GM13977 (cell line): ENCODE data around the gene PLXNA4.

Experiments
- DNase-seq: peaks from one replicate; pipeline ENCODE4 v3.0.0; 2012; ENCODE audit warnings: low spot score
- in situ Hi-C: fragments of 300-500 bp; cut with MboI; formaldehyde crosslinking; loops from one replicate; pipeline ENCODE4 v1.12.0; 2022; ENCODE audit warnings: low sequenced_read_pairs, low pct_unique_long_range_greater_than_20kb, mixed read lengths, inconsistent platforms; ENCODE audit not compliant: unreplicated experiment
- TF ChIP-seq, protein P1 (sequence below): IDR thresholded peaks from 2 replicates; pipeline ENCODE4 v1.5.1; 2012; ENCODE audit warnings: mild to moderate bottlenecking, control low read depth; ENCODE audit not compliant: insufficient read depth; ENCODE audit errors: extremely low read depth, missing control alignments

The PLXNA4 gene

DNA sequence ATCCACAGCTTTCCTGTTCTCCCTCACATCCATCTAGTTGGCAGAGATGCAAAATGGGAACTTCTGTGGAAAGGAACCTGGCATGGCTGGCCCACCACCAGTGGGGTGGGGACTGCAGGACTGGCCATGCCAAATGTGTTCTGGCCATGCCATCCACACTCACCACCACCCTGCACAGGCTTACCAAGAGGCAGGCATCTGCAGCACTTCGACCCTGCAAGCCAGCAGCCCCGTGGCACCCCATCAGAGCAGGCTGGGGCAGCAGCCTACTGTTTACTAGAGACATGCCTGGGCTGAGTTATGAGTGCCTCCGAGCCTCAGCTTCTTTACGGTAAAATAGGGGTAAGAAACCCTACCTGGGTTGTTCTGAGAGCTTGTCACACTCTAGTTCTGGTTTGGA is 313.1 kb downstream of the PLXNA4 start:
- DNase-seq = no peak
- in situ Hi-C loops = no loop called here
- TF ChIP-seq, protein P1, sequence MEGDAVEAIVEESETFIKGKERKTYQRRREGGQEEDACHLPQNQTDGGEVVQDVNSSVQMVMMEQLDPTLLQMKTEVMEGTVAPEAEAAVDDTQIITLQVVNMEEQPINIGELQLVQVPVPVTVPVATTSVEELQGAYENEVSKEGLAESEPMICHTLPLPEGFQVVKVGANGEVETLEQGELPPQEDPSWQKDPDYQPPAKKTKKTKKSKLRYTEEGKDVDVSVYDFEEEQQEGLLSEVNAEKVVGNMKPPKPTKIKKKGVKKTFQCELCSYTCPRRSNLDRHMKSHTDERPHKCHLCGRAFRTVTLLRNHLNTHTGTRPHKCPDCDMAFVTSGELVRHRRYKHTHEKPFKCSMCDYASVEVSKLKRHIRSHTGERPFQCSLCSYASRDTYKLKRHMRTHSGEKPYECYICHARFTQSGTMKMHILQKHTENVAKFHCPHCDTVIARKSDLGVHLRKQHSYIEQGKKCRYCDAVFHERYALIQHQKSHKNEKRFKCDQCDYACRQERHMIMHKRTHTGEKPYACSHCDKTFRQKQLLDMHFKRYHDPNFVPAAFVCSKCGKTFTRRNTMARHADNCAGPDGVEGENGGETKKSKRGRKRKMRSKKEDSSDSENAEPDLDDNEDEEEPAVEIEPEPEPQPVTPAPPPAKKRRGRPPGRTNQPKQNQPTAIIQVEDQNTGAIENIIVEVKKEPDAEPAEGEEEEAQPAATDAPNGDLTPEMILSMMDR = no peak

- TF ChIP-seq, protein P1 = no peak
- DNase-seq = no peak
- in situ Hi-C loops = no loop called here
These were observed 314.2 kb downstream of the PLXNA4 start for GRCh38 chr7:132262160-132262470.

GRCh38 chr7:132261327-132262159 is 314.7 kb downstream of the PLXNA4 start:
- in situ Hi-C loops = no loop called here
- TF ChIP-seq, protein P1 = no peak
- DNase-seq = no peak

DNA sequence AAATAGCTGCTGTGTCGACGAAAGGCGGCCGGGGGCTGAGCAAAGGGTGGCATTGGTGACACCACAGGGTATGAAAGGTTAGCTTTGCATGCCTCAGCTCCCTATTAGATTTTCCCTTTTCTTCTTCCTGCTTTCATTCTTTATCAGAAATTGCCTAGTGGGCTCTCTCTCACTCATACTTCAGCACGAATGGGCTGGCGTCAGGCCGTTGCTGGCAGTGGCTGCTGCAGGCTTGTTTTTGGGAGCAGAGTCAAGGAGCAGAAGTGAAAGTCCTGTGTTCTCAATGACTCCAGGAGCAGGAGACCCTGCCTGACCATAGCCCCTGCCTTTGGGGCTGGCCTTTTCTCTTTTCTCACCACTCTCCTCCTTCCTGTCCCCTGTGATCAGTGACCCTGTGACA is 318.0 kb downstream of the PLXNA4 start:
- TF ChIP-seq, protein P1 = no peak
- in situ Hi-C loops = no loop called here
- no peak for DNase-seq

GRCh38 chr7:132257253-132257652 is 319.0 kb downstream of the PLXNA4 start:
- in situ Hi-C loops = no loop called here
- DNase-seq = no peak
- TF ChIP-seq, protein P1 = no peak

- TF ChIP-seq, protein P1 = no peak
- DNase-seq = no peak
- in situ Hi-C loops = no loop called here
These were observed 319.5 kb downstream of the PLXNA4 start for GRCh38 chr7:132256721-132257212.
